SU-DHL-6 (cell line): ENCODE data around the gene GANC.

Experiments used
- CTCF ChIP-seq: fragments of 200-600 bp; sonication (generic); IDR thresholded peaks from one replicate; pipeline ENCODE4 v1.5.1; 2017; ENCODE audit warnings: antibody characterized with exemption, mild to moderate bottlenecking, low read length, moderate library complexity; ENCODE audit not compliant: insufficient read depth, poor library complexity, severe bottlenecking
- EZH2phosphoT487 ChIP-seq: fragments of 200-600 bp; sonication (generic), shearing (Covaris generic); conservative IDR thresholded peaks from 2 replicates; pipeline ENCODE4 v1.6.1; 2018; ENCODE audit warnings: mild to moderate bottlenecking, antibody characterized with exemption, low read length, moderate library complexity, mixed read lengths

GRCh38 chr15:42371096-42371495, 98.1 kb downstream of the GANC start:
- TF ChIP-seq CTCF (no peak), EZH2phosphoT487 (no peak)
